Measurements from ENCODE around the gene NTRK2. TPM values are rescaled to one million over a fixed set of nuclear protein-coding genes. Genes with fewer than 3 reads are reported as not detected.

The NTRK2 gene
- total and polyA plus RNA-seq, 3 donors from 2014 or later, result 5.3 to 10.8 (median 5.6) TPM

GRCh38 chr9:84845956-84846900 is 176.7 kb downstream of the NTRK2 start:
- no peak overlapping the region for H3K27ac ChIP-seq
- H3K27me3 ChIP-seq, result no peaks in the 10 kb centered on the region
- intact Hi-C loops (cut with DNase I; ENCODE audit: low total_unique reads), result no loop called here
- TF ChIP-seq CTCF (IDR thresholded peaks at IDR 0.05) (no peak), POLR2A (IDR thresholded peaks at IDR 0.05) (no peak)
- no peaks in the 10 kb centered on the region for H3K4me1 ChIP-seq
- no peak for DNase-seq
- H3K36me3 ChIP-seq (ENCODE audit: low read depth, missing control alignments), result no peaks in the 10 kb centered on the region
- no peaks in the 10 kb centered on the region for H3K9me3 ChIP-seq
- WGBS, 2 donors, result 90 to 93% methylated on average over 7 of the region's 7 CpGs
- H3K4me3 ChIP-seq, result no peak overlapping the region

- no peak for DNase-seq
- Histone ChIP-seq H3K9me3 (no peaks in the 10 kb centered on the region), H3K36me3 (ENCODE audit: low read depth, missing control alignments) (no peaks in the 10 kb centered on the region), H3K27me3 (no peaks in the 10 kb centered on the region), H3K4me1 (no peaks in the 10 kb centered on the region), H3K4me3 (no peak overlapping the region), H3K27ac (no peak overlapping the region)
- TF ChIP-seq CTCF (IDR thresholded peaks at IDR 0.05), result no peak
- no peak for TF ChIP-seq POLR2A (IDR thresholded peaks at IDR 0.05)
- intact Hi-C loops (cut with DNase I; ENCODE audit: low total_unique reads), result no loop called here
These were observed 177.4 kb downstream of the NTRK2 start for GRCh38 chr9:84846906-84847305.

DNA sequence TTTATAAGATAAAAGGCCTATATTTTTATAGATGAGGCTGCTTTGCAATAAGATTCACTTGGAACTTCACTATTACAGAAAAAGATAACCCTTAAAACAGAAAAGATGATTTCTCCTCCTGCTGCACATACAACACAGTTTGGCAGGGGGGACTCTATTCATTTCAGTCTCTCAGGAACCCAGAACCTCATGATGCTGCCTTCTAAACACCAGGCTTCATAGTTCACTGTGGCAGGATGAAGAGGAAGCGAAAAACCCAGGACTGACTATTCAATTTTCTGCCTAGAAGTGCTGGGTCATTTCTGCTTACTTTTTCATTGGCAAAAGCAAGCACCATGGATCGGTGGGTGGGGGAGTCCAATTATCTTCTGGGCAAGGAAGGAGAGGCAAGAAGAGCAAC is 179.5 kb downstream of the NTRK2 start:
- TF ChIP-seq CTCF (IDR thresholded peaks at IDR 0.05), result no peak
- TF ChIP-seq POLR2A (IDR thresholded peaks at IDR 0.05), result no peak

DNA sequence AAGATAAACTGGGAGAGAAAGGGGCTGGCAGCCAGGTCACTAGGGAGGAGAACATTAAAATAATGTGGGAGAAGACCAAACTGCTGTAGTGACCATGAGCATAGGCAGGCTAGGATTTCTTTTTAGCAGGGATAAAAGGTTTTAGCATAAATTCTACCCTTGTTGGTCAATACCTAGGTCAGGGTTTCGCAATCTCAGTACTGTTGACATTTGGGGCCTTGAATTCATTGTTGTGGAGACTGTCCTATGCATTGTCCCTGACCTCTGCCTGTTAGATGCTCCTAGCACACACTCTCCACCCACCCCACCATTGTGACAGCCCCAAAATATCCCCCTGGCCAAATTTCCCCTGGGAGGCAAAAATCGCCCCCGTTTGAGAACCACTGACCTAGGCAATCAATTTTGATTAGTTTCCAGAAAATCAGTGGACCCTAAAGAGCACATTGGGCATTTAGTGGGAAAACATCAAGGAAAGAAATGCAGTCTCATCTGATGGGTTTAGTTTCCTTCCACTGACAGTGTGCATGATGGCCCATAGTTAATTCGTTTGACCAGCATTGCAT is 181.4 kb downstream of the NTRK2 start:
- no peak overlapping the region for H3K27ac ChIP-seq
- H3K27me3 ChIP-seq, result no peaks in the 10 kb centered on the region
- 93% methylated on average over 4 of the region's 4 CpGs for WGBS, 2 donors
- H3K4me3 ChIP-seq, result no peak overlapping the region
- H3K36me3 ChIP-seq (ENCODE audit: low read depth, missing control alignments), result no peaks in the 10 kb centered on the region
- TF ChIP-seq CTCF (IDR thresholded peaks at IDR 0.05), result no peak
- TF ChIP-seq POLR2A (IDR thresholded peaks at IDR 0.05), result no peak
- no peaks in the 10 kb centered on the region for H3K4me1 ChIP-seq
- DNase-seq, result no peak
- intact Hi-C loops (cut with DNase I; ENCODE audit: low total_unique reads), result no loop called here
- no peaks in the 10 kb centered on the region for H3K9me3 ChIP-seq

More for the DNA sequence above, 179.5 kb downstream of the NTRK2 start:
- H3K27ac ChIP-seq, result no peak overlapping the region
- no peaks in the 10 kb centered on the region for H3K27me3 ChIP-seq
- DNase-seq, result no peak
- no peak overlapping the region for H3K4me3 ChIP-seq
- intact Hi-C loops (cut with DNase I; ENCODE audit: low total_unique reads), result no loop called here
- no peaks in the 10 kb centered on the region for H3K9me3 ChIP-seq
- no peaks in the 10 kb centered on the region for H3K36me3 ChIP-seq (ENCODE audit: low read depth, missing control alignments)
- H3K4me1 ChIP-seq, result no peaks in the 10 kb centered on the region
- 94 to 96% methylated on average over 2 of the region's 2 CpGs for WGBS, 2 donors
